22Rv1 (cell line): ENCODE data around the gene C6orf120.

Source experiments
- CTCF ChIP-seq: fragments of 450-650 bp; IDR thresholded peaks from 2 replicates; pipeline ENCODE4 v1.5.1; 2017; ENCODE audit warnings: mild to moderate bottlenecking
- ZFX ChIP-seq: fragments of 450-650 bp; IDR thresholded peaks from 2 replicates; pipeline ENCODE4 v1.6.1; 2017; ENCODE audit warnings: antibody characterized with exemption, borderline replicate concordance

- no peak for TF ChIP-seq CTCF
- TF ChIP-seq ZFX: no peak
Observed at GRCh38 chr6:169677096-169677495, 24.8 kb upstream of the C6orf120 start.
